Measurements from ENCODE around the gene TMEM132C.

The TMEM132C gene

DNA sequence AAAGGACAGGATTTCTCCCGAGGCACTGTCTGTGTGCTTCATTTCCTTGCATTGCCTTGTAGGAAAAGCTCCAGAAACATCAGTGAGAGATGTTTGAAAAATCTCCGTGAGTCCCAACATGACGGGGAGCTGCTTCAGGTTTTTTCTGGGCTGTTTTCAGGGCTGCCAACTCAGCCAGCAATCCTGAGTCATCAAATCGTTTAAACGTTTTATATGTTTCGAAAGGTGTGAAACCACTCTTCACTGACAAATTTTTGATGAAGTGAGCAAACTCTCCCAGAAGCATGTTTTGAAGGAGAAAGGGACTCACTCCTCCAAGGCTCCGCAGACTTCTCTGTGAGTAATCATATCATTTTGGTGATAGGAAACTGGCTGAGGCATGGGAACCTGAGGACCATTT is 240.5 kb downstream of the TMEM132C start:
- no peak for DNase-seq

DNA sequence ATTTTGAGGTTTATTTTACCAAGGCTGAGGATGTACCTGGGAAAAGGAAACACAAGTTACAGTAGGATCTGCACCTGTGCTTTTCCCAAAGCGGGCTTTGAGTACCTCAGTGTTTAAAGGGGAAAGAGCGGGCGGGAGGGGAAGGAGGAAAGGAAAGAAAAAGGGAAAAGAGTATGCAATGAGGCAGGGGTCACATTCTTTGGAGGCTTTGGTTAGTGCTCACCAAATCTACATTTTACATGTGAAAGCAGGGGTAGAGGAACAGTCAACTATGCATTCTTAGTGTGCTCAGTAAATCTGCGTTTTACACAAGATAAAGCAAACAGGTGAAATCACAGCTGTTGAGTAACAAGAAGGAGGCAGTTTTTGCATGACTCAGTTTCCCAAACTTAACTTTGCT is 242.2 kb downstream of the TMEM132C start:
- no peak for DNase-seq

DNA sequence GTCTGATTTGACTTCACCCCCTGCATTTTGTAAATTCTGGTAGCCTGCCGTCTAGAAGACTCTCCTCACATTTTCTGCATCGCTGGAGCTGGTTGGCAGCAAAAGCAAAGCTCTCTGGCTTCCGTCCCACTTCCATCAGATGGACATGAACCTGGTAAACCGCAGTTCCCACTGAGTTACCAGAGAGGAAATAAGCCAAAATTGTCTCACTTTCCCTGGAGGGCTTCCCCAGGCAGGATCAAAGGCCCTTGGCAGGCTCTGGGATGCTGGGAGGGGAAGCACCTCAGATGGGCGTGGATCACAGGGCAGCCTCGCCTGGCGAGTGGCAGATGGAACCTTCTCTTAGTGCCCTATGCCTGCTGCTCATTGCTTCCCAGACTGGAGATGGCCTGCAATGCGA is 243.5 kb downstream of the TMEM132C start:
- no peak for DNase-seq

DNA sequence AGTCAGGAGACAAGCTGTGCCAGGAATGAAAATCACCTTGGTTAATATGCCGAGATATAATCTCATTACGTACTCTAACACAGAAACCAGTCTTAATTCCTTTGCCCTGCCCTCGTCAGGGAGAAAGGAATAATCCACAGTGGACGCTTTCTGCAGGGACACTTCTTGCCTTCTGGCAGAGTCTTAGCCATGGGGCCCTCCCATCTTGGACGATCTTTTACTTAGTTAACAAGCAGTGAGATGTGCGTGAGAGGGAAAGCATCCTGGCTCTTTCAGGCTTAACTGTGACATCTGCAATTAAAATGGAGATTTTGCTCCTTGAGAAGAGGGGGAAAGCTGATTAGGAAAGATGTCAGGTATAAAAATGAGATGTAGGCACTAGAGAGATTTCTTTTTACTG is 246.4 kb downstream of the TMEM132C start:
- no peak for DNase-seq

DNA sequence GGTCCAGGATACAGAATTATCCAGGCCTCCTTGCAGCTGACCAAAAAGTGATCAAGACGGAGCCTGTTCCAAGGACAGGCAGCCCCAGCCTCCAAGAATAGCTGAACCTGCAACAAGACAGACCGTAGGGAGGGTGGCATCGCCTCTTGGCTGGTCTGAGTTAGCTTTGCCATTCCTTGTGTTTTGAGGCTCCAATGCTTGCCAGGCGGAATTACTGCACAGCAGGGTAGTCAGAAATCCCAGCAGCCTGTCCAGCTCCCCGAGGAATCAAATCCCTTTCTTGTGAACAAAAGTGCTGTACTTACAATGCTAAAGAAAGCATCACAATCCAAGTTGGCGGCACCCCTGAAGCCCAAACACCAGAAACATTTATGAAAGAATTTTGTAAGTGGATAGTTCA is 246.9 kb downstream of the TMEM132C start:
- DNase-seq: no peak

DNA sequence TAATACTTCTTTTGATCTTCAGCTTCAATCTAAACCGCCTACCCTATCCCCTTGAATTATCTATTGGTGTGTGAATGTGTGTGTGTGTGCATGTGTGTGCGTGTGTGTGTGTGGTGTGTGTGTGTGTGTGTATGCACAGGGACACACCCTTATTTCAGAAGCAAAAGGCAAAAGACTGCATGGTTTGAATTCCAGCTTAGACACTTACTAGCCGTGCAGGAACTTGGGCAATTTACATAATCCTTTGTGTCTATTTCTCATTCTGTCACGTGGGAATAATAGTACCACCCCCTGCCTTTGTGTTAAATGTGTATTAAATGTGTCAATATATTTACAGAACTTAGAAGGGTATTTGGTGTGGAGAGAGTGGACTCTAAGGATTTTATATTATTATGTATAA is 251.7 kb downstream of the TMEM132C start:
- DNase-seq: no peak

DNA sequence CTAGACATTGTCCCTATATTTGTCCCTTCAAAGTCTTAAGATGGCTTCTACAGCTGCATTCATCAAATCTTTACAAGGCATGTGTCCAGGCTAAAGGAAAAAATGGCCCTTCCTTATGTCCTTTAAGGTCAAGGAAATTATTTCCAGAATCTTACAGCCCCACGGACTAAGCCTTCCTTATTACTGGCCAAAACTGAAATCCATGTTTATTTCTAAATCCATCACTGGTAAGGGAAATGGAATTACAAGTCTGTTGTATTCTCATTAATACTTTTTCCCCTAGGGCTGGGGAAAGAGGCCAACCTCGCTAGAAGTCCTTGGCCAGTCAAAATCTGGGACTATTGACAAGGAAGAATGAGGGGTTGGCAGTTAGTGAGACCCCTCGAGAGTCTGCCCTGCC is 252.5 kb downstream of the TMEM132C start:
- no peak for DNase-seq

DNA sequence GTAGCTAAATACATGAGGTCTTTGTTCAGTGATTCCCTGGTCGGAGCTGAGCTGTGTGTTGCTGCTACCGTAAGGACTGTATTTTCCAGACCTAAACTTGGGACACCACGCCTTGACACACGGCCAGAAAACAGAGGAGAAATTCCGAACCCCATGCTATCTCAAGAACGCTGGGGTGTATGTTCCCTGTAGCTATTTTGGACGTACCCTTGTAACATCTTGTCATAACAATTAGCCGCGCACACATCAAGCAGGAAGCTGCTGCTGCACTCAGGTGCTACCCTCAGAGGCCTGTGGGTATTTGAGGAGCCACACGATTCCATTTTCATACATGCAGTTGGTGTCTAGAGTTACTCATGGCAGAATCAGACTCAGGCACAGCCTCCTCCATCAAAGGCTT is 255.0 kb downstream of the TMEM132C start:
- DNase-seq: no peak

DNA sequence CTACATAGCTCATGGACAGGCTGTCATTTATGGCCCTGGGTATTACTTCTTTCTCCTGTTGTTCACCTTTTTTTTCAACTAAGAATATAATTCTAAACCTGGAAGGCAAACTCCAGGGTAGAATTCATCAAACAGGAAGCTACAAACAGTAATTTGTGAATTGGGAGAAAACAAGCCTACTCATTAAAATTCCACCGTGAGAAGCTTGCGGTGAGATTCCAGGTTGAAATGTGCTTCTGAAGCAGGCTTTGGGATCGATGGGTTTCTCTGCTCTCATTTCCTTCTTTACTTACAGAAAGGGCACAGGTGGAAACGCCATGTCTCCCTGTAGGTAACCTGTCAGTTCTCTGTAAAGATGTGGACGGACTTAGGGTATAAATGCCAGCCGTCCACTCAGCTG is 257.5 kb downstream of the TMEM132C start:
- no peak for DNase-seq

DNA sequence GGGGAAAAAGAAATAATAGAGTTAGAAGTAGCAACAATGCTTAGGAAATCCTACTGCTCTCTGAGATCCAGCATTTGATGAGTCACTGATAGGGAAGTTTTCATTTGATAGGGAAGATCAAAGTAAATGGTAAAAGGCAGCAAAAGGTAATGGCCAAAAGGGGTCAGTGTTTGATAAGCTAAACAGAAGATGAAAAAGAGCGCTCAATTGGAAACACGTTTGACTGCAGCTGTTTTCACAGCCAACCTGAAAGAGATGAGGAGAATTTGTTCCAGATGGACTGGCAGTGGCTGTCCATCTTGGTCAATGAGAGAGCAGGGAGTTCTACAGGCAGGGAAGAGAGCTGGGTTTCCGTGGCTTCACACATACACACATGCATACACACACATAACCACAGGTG is 264.2 kb downstream of the TMEM132C start:
- no peak for DNase-seq

DNA sequence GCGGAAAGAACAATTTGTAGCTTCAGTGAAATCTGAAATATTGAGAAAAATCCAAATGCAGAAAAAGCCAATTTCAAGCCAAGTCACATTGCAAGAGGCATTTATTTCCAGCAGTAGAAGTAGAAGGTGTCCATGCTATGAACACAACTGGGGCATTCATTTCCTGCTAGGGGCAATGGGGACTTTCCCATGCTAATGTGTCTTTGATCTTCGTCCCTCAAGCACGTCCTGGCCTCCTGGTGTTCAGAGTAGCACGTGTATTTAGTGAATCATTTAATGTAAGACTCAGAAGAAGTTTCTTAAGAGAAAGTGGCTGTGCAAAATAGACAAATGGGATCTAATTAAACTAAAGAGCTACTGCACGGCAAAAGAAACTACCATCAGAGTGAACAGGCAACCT is 267.9 kb downstream of the TMEM132C start:
- no peak for DNase-seq

DNA sequence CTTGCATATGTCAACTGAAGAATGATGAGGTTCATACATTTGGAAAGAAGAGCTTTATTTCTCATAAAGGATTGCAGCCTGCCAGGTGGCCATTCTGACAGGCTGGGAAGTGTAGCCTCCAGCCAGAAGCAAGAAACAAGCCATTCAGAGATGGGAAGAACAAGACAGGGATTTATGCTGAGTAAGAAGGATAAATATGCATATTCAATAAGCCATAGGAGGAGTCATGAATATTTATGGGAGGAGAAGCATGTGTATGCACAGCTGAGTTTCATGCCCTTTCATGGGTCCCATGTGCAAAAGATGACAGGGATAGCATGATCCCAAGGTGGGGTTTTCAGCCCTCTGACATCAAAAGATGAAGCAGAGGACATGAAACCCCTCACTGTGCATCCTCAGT is 269.8 kb downstream of the TMEM132C start:
- no peak for DNase-seq

DNA sequence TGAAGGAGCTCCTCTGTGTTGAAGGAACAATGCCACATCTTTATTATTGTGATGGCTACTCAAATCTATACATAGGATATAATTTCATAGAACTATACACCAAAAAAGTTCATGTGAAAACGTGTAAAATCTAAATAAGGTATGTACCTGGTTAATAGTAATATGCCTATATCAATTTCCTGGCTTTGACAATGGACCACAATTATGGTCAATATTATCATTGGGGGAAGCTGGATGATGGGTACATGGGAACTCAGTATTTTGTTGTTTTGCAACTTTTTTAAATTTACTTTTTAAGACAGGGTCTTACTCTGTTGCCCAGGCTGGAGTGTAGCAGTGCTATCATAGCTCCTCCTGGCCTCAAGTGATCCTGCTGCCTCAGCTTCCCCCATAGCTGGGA is 270.7 kb downstream of the TMEM132C start:
- DNase-seq: no peak

DNA sequence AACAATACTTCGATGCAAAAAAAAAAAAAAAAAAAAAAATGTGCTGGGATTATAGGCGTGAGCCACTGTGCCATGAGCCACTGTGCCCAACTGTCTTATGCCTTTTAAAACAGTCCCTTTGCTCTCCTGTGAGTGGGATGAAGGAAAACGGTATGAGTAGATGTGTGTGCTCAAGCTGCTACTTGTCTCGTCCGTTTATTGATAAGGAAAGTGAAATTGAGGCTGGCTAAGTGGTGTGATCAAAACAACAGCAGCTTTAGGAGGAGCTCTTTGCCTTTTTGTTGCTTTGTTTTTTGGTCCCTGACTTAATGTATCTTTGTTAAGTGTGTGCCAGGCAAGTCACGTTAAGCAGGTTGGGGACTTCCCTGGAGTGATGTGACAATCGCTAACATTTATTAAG is 275.9 kb downstream of the TMEM132C start:
- no peak for DNase-seq

DNA sequence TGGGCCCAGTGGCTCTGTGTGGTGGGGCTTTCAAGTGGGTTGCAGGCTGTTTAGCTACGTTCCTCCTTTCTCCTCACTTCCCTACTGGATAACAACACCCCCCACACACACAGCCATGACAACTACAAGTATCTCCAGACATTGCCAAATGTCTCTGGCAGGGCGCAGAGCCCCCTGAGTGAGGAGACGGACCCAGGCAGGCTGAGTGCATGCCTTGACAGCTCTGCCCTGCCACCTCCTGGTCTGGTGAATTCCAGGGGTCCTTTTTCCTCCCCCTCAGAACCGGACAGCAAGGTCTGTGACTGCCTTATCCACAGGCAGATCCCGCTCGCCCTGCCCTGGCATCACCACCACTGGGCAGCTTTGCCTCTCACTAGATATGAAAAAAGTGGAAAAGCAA is 276.5 kb downstream of the TMEM132C start:
- DNase-seq: no peak

DNA sequence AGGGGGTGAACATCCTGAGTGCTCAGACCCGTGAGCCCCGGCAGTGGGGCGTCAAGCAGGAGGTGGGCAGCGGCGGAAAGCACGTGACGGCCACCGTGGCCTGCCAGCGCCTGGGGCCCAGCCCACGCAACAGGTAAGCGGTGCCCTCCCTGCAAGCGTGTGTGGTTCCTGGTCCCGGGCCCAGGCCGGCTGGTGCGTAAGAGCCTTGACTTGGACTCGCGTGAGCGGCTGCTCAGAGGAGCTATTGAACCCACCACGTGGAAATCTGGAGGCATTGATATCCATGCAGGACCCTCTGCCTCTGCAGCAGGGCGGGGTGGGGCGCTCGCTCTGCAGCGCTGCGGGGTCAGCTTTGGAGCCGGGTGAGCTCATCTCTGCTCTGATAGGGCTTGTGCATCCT is 277.0 kb downstream of the TMEM132C start:
- no peak for DNase-seq

DNA sequence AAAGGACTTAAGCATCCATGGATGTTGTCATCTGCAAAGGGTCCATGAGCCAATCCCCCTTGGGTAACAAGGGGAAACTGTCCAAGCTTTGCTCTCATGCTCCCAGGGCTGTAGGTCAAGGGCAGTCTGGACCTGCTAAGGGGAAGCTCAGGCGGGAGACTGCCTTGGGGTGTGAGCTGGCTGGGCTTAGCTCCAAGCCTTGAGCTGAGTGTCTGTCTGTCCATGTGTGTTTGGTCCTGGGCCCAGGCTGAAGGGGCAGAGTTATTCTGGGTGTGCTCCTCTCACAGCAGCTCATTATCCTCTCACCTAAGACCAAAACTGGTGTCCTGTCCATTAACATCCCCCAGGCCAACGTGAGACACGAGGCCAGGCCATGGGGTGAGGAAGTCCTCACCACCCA is 282.0 kb downstream of the TMEM132C start:
- no peak for DNase-seq

DNA sequence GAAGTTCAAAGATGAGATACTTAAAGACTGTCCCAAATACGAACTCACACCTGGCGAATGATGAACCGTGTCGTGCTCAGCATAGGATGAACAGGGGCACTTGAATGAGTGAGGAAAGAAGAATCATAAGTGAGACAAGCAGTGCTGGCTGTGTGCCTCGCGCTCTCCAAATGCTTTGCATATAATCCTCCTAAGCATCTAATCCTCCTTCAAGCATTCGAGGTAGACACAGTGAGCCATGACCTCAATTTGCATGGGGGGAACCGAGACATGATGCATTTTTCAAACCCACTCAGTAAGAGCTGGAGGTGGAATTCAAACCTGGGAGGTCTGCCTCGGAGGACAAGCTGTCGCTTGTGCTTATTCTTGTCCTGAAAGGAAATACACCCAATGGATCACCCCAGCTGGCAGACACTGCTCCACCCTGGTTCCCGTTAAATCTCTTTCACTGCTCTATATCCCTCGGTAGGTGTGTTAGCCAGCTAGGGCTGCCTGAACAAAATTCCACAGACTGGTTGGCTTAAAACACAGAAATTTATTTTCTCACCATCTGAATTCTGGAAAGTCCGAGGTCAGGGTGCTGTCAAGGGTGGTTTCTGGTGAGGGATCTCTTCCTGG is 282.7 kb downstream of the TMEM132C start:
- no peak for DNase-seq

DNA sequence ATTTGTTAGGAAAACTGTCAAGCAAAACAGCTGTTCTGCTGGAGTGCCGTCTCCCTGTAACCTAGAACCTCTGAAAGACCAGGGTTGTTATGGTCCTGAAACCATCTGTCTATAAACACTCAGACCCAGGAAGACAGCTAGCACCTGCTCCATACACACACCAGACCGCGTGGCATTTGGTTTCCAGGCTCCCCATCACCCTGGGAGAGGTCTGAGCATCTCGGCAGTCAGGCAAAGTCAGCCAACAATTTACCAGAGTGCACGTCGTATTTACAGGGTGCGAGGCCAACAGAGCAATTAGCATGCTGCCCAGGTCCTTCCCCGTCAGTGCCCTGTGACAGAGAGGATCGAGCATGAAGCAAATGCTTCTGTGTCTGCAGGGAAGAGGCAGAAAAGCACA is 284.3 kb downstream of the TMEM132C start:
- DNase-seq: no peak

DNA sequence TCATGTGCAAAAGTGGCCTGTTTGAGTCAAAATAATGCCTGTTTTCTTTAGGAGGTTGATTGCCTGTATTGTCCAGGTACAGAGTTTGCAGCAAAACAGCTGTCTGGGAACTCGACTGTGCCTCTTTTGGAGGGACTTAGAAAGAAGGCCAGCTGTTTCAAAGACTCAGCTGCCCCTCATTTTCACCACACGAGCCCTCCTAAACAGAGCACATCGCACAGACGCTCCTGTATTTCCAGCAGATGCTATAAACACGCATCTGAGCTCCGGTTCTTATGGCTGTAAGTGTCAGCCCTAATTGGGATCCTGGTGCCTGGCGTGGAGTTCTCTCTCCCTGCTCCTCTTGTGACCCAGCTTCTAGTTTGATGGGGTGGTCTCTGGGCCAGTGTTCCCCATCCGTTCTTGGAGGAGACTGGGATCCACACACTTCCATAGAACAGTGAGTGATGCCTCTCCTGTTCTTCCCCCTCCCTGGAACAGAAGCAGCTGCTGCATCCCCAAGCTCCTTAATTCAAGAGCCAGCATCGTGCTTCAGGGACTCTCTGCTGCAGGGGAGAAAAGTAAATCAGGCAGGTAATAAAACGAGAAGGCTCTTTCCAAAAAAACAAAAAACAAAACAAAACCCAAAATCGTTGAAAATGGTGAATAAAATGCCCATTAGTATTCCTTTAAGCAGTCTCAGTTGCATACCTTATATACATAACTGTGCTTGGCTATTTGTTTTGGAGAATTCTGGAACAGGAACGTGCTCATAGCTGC is 287.8 kb downstream of the TMEM132C start:
- no peak for DNase-seq

DNA sequence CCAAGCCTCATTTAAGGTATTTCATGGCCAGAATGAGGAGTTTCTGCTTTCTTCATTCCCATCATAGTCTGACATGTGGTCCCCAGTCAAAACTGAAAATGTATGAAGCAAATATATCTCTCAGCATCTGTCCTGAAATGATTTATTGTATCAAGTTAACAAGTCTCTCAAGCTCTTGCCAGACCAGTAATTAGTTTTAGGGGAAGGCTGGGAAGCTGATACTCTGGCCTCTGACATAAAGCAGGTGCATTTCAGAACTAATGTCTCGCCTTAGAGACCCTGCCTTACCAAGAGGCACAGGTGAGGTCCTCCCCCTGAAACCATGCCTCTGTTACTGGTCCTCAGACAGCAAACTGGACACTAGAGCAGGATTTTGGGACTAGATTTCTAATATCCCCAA is 290.3 kb downstream of the TMEM132C start:
- no peak for DNase-seq

DNA sequence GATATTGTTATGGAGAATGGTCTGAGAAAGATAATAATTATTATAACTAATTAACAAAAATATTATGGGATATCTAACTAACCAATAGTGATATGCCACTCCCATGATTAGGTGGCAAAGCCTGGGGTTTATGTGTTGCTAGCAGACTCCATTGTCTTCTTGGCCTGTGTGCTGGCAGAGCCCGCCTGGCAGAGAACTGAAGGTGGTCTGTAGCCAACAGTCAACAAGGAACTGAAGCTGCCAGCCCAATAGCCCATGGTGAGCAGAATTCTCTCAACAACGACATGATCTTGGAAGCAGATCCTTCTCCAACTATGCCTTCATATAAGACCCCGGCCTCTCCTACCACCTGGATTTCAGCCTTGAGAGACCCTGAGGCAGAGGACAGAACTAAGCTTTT is 298.0 kb downstream of the TMEM132C start:
- no peak for DNase-seq

DNA sequence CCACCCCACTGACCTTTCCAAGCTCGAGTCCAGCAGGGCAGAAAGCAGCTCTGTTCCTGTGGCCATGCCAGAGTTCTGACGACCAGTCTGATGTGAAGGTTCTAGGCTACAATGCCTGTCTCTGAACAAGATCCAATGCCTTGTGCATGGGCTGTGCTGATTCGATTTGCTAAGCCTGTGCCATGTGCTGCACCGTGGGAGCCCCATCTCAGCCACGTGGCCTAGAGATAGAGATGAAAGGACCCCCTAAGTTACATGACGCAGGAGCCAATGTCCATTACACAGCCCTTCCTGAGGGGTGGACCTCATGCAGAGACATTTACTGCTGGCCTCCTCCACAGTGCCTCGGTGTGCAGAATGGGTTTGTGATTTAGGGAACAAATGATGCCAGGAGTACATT is 300.8 kb downstream of the TMEM132C start:
- no peak for DNase-seq

DNA sequence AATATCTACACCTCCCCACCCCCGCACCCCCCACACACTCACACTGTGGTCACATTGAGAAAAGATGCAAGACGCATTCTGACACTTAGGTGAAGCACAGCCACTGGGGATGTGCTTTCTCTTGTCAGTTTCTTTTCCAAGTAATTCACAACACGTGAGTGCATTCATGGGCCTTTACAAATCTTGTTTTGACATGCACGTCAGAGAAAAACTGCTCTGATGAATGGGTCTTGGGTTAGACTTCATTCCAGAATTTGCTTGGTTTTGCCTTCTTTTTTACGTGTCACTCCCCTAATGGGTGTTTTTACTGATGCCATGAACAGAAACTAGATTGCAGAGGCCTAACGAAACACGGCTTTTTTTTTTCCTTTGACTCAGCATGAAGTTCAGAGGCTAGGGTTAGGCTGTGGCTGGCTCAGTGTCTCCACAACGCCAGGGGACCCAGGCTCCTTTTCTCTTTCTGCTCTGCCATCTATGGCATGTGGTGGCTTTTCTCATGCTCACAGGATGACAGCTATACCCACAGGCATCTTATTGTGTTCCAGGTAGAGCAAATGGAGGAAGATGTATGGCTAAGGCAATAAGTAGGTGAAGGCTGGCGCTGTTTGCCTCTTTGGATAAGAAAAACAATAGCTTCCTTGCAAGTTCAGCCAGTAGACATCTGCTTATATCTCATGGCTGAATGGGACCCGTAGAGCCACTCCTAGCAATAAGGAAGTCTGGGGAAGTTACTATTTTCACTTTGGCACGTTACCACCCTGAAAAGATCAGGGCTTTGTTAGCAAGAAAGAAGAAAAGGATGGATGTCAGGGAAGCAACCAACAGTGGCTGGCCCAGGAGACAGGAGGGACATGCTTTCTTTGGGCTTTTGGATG is 303.5 kb downstream of the TMEM132C start:
- no peak for DNase-seq
